Astrocyte of the spinal cord (primary cell): ENCODE results near the gene MTSS2.

ENCODE experiments used
- DNase-seq: peaks from one replicate; pipeline ENCODE4 v3.0.0; 2011; ENCODE audit warnings: low read depth, low spot score
- H3K4me3 ChIP-seq: 2 replicates; pipeline ENCODE4 v1.5.1; 2011; ENCODE audit warnings: low read depth, mild to moderate bottlenecking, low read length, moderate library complexity
- in situ Hi-C: cut with HindIII; loops from 2 replicates; pipeline ENCODE4 v1.10.0; 2017; ENCODE audit warnings: low sequenced_read_pairs
- TF ChIP-seq, protein P1 (sequence below): IDR thresholded peaks from 2 replicates; pipeline ENCODE4 v1.5.1; 2012; ENCODE audit warnings: low read depth, mild to moderate bottlenecking, low read length, inconsistent platforms

MTSS2 gene

DNA sequence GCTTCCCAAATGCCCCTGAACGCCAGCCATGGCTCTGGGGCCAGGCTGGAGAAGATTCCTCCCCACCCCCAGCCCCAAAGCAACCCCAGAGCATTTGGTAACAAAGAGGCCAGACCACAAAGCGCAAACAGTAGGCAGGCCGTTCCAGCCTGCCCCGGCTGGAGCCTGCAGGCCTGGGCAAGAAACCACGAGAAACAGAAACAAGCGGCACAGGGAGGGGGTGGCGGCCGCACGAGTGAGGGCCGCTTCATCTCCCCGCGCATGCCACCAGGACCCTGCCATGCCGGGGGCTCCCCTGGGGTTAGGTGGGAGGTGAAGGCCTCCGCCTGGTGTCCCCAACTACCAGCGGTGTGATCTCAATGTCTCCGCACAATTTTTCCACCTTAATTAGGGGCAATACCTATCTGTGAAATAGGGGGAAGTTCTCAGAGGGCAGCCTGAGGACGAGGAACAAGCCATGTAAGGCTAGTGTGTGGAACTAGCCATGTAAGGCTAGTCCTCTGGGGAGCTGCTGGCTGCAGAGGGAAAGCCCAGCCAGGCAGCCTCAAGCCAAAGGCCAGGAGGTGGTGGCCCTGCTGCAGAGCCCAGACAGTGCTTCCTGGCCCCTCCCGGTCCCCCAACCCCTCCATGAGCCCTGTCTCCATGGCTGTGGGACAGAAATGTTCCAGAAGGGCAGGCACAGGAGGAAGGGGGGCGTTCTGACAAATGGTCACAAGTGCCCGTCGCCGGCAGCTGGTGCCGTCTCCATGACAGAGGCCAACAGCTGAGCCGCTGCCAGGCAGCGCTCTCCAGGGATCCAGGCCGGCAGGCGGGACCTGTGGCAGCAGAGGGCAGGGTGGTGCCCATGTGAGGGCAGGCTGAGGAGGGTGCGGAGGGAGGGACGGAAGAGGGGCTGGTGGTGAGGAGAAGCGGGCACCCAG, 14.5 kb upstream of the MTSS2 start:
- in situ Hi-C loops: no loop called here
- peak; percentile 41 for DNase-seq

DNA sequence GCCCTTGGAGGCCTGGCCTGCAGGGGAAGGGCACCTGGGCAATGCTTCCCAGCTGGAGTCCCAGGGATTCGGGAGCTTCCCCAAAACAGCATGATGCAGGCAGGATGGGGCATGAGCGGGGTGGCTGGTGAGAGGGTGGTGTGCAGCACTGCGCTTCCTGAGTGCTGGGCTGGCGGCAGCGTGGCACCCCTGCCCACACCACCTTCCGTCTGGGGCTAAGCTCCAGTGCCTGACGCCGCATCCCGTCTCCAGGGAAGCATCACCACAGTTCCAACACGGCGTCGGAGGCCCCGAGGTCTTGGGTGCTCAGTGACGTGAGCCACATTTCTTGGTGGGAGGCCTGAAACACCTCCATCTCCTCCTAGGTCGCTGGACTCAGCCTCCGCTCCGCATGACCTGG, 13.8 kb upstream of the MTSS2 start:
- in situ Hi-C loops: no loop called here
- no peak for DNase-seq
- TF ChIP-seq, protein P1, sequence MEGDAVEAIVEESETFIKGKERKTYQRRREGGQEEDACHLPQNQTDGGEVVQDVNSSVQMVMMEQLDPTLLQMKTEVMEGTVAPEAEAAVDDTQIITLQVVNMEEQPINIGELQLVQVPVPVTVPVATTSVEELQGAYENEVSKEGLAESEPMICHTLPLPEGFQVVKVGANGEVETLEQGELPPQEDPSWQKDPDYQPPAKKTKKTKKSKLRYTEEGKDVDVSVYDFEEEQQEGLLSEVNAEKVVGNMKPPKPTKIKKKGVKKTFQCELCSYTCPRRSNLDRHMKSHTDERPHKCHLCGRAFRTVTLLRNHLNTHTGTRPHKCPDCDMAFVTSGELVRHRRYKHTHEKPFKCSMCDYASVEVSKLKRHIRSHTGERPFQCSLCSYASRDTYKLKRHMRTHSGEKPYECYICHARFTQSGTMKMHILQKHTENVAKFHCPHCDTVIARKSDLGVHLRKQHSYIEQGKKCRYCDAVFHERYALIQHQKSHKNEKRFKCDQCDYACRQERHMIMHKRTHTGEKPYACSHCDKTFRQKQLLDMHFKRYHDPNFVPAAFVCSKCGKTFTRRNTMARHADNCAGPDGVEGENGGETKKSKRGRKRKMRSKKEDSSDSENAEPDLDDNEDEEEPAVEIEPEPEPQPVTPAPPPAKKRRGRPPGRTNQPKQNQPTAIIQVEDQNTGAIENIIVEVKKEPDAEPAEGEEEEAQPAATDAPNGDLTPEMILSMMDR: no peak
- H3K4me3 ChIP-seq: no peak overlapping the region

More for the DNA sequence above, 14.5 kb upstream of the MTSS2 start:
- TF ChIP-seq, protein P1: no peak
- no peak overlapping the region for H3K4me3 ChIP-seq

DNA sequence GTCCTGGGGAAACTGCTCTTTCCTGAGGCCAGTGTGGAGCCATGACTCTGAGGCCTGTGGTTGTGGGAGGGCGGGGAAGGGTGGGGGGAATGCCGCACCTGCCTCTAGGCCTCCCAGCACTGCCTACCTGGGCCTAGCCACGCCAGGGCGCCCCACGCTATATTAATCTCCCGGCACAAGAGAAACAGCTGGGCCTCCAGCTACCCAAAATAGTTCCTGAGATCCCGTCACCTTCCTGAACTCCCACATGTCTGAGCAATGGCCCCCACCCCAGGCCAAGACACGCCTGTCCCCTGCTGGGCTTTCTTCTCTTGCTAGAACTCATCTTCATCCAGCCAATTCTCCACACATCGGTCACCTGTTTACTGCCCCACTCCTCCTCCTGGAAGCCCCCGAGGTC, 13.0 kb upstream of the MTSS2 start:
- DNase-seq: no peak
- no peak overlapping the region for H3K4me3 ChIP-seq
- TF ChIP-seq, protein P1: no peak
- in situ Hi-C loops: no loop called here

DNA sequence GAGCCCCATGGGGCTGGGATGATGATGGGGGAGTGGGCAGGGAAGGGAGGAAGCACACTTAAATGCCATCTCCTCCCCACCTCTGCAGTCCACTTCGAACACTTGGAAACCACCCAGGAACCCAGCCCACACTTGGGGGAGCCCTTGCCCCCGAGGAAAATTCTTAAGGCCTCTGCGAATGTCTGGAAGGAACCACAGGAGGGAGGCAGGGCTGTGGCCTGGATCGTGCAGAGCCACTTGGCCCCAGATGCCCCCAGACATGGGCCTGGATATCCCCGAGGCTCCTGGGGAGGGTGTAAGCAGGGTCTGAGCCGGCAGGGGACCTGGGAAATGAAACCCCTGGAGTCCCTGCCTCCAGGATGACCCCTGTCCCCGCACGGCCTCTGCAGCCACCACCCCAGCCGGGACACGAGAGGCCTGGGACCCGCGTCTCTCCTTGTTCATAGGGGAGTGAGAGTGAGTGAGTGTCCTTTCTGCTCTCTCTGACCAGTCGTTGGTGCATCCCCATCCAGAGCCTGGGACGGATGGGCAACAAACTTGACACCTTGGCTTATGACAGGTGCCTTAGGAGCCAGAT, 11.8 kb upstream of the MTSS2 start:
- TF ChIP-seq, protein P1: peak; percentile 6
- peak; percentile 49 for DNase-seq
- in situ Hi-C loops: no loop called here
- no peak overlapping the region for H3K4me3 ChIP-seq

DNA sequence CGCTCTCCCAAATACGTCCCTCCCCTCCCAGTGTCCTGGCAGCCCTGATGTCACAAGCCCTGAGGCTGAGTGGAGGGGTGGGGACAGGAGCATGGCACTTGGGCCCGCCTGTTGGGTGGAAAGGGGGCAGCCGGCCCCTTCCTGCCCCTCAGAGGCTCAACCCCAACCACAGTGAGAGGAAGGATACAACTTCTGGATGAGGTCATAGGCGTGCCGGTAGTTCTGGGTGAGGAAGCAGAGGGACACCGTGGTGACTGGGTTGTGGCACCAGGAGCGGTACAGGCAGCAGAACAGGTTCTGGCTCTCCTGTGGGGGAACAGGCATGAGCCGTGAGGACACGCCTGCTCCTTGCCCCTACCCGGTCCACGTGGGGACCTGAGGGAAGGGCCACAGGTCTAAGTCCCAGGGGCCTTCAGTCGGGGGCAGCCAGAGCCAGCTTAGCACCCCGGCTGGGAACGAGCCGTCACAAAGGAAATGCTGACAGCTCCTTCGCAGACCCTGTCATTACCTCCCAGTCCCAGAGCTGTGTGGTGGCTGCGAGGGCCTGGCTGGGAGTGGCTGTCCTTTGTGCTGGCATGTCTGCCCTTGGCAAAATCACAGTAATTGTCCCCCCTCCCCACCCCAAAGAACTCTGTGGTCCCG, 11.2 kb upstream of the MTSS2 start:
- DNase-seq: no peak
- H3K4me3 ChIP-seq: no peak overlapping the region
- TF ChIP-seq, protein P1: no peak
- in situ Hi-C loops: no loop called here

DNA sequence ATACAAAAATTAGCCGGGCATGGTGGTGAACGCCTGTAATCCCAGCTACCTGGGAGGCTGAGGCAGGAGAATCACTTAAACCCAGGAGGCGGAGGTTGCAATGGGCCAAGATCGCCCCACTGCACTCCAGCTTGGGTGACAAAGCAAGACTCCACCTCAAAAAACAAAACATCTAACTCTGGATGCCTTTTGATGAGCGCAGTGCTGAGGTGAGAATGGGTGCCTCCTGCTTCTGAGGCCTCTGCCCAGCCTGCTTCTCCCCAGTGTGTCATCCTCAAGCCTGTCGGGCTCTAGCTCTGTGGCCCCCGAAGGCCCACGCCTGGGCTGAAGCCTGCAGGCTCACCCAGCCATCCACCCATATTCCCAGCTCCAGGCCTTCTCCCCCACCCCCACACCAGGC, 10.5 kb upstream of the MTSS2 start:
- in situ Hi-C loops: no loop called here
- TF ChIP-seq, protein P1: no peak
- no peak for DNase-seq
- H3K4me3 ChIP-seq: no peak overlapping the region
